ENCODE results near the gene ADAMTS15. TPM values are rescaled to one million over a fixed set of nuclear protein-coding genes. Genes with fewer than 3 reads are reported as not detected.

The ADAMTS15 gene
- total RNA-seq, 2 donors from 2014 or later: not detected

DNA sequence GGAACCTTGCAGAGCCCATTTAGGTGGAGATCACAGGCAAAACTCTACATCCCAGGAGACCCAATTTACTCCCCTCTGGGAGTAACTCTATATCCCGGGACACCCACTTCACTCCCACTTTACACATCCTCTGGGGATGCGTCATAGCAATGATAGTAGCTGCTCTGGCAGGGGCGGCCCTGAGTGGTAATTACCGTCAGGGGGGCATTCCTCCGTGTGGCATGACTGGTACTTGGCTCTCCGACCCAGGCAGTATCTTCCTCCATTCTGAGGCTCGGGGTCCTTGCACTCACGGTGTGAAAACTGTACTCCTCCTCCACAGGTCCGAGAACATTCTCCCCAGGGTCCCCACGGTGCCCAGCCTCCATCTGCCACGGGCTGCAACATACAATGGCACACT is 37.2 kb upstream of the ADAMTS15 start:
- DNase-seq (no peak), ATAC-seq (no peak)
- no peaks in the 10 kb centered on the region for H3K36me3 Mint-ChIP-seq (ENCODE audit: low read depth)
- no peaks in the 10 kb centered on the region for H3K9me3 ChIP-seq (ENCODE audit: control insufficient read depth, low read length, poor library complexity, severe bottlenecking)
- peaks cover 2% of the 10 kb centered on the region for H3K4me1 Mint-ChIP-seq
- no peak overlapping the region for H3K27ac Mint-ChIP-seq
- peaks cover 48% of the 10 kb centered on the region for H3K27me3 Mint-ChIP-seq
- H3K4me3 Mint-ChIP-seq: no peak overlapping the region

DNA sequence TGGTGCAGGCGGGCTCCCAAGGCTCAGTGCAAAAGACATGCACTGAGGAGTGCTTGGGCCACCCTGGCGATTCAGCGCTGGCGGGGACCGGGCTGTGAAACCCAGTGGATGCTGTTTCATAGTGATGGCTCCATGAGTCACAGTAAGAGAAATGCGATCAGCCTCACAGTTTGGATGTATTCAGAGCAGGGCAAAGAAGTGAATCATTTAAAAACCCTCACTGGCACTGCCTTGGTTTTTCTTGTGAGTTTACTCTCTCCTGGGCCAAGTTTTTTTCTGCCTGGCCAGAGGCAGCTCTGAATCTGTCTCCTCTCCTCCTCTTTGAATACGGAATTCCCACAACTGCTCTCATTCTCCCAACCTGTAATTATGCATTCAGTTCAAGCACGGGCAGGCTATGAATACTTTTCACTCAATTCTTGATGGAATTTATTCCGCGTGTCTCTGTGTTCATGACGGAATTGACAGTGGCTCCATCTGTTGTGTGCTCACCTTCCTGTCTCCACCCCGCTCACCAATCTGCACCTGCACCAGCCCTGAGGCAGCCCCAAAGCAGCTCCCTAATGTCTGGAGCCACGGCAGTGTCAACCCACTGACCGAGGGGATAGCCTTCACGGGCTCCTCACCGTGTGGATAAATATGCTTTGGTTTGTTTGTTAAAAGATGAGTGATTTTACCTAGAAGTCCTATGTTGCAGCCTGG is 34.9 kb upstream of the ADAMTS15 start:
- ATAC-seq (no peak), DNase-seq (no peak)
- H3K4me3 Mint-ChIP-seq: no peak overlapping the region
- H3K36me3 Mint-ChIP-seq (ENCODE audit: low read depth): peaks cover 3% of the 10 kb centered on the region
- H3K4me1 Mint-ChIP-seq: peaks cover 2% of the 10 kb centered on the region
- no peaks in the 10 kb centered on the region for H3K9me3 ChIP-seq (ENCODE audit: control insufficient read depth, low read length, poor library complexity, severe bottlenecking)
- H3K27me3 Mint-ChIP-seq: peaks cover 54% of the 10 kb centered on the region
- H3K27ac Mint-ChIP-seq: no peak overlapping the region

DNA sequence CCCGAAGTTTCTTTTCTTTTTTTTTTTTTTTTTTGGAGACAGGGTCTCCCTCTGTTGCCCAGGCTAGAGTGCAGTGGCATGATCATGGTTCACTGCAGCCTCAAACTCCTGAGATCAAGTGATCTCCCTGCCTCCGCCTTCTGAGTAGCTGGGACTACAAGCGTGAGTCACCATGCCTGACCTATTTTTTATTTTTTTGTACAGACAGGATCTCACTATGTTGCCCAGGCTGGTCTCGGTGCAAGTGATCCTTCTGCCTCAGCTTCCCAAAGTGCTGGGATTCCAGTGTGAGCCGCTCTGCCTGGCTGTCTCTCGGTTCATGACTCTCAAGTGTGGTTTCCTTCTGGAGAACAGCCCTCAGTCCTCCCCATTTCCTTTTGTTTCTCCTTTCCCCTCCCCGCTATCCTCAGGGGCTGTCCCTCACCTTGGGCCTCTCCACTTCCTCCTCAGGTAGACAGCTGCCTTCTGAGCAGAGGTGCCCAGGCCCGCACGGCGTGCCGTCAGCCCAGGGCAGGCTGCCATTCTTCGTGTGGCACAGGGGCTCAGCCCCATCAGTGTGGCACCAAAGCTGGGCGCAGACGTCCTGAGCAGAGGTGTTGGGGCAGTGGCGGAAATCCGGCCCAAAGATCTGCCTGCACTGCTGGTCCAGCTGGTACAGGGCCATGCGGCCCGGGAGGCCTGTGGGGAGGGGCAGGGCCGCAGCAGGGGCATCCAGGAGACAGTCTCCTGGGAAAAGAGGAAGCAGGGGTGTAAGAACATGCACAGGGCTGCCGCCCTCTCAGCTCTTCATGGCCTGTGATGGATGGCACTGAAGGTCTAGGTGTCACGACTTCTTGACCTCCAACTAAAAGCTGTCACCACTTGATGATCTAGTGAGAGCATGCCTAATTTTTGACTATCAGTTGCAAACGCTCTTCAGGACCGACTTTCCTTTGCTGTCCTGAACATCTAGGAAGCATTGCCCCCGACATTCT is 34.1 kb upstream of the ADAMTS15 start:
- no peak overlapping the region for H3K27ac Mint-ChIP-seq
- ATAC-seq (no peak), DNase-seq (no peak)
- H3K9me3 ChIP-seq (ENCODE audit: control insufficient read depth, low read length, poor library complexity, severe bottlenecking): no peaks in the 10 kb centered on the region
- no peak overlapping the region for H3K4me3 Mint-ChIP-seq
- H3K27me3 Mint-ChIP-seq: peaks cover 50% of the 10 kb centered on the region
- H3K4me1 Mint-ChIP-seq: peaks cover 2% of the 10 kb centered on the region
- peaks cover 3% of the 10 kb centered on the region for H3K36me3 Mint-ChIP-seq (ENCODE audit: low read depth)

DNA sequence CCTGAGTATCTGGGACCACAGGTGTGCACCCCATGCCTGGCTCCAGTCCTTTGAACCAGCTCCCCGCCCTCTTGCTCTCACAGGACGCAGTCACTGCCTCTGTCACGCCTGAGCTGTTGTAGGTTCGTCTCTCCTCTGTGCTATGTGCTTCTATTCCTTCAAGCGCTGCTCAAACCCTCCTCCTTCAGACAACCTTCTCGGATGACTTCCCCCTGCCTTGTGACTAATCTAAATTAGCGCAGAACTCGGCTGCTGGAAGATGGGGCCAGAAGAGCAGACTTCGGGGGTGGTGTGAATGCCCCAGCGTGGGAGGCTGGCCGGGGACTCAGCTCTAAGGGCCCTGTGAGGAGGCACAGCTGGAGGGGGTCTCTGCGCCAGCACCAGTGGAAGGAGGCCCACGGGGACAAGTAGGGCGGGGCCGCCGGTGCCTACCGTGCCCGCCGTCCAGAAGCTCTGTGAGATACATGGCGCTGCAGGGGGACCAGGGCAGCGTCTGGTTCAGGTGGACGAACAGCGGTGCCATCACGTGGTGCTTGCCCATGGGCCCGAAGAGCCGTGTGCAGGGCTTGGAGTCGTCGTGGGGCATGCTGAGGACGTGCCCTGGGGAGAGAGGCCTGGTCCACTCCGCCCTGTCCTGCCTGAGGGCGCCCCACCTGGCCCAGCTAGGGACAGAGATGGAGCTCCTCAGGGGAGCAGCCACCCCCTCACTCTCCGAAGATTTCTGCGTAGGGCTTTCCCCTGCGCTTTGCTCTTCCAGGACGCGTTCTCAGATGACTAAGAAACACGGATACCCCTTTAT is 32.5 kb upstream of the ADAMTS15 start:
- DNase-seq (no peak), ATAC-seq (no peak)
- H3K27me3 Mint-ChIP-seq: peaks cover 46% of the 10 kb centered on the region
- peaks cover 2% of the 10 kb centered on the region for H3K4me1 Mint-ChIP-seq
- H3K36me3 Mint-ChIP-seq (ENCODE audit: low read depth): peaks cover 3% of the 10 kb centered on the region
- no peaks in the 10 kb centered on the region for H3K9me3 ChIP-seq (ENCODE audit: control insufficient read depth, low read length, poor library complexity, severe bottlenecking)
- H3K4me3 Mint-ChIP-seq: no peak overlapping the region
- H3K27ac Mint-ChIP-seq: peak overlapping the region; percentile 60

DNA sequence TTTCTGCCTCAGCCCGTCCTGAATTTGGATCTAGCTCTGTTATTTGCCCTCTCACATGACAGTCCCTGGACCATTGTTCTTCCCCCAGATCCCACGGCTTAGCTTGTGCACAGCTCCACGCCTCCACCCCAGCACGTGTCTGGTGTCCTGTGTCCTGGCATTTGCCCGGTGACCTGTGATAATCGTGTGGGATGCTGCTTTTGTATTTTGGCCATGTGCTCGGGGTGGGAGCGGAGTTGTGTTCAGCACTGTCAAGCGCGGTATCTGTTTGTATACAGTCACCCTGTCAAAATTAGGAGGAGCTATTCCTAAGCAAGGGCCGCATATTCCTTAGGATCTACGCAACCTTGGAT is 31.9 kb upstream of the ADAMTS15 start:
- Mint-ChIP-seq H3K36me3 (ENCODE audit: low read depth) (peaks cover 3% of the 10 kb centered on the region), H3K4me1 (peaks cover 2% of the 10 kb centered on the region), H3K27ac (peak overlapping the region; percentile 60), H3K4me3 (no peak overlapping the region), H3K27me3 (peaks cover 46% of the 10 kb centered on the region)
- H3K9me3 ChIP-seq (ENCODE audit: control insufficient read depth, low read length, poor library complexity, severe bottlenecking): no peaks in the 10 kb centered on the region
- ATAC-seq: no peak
- no peak for DNase-seq

DNA sequence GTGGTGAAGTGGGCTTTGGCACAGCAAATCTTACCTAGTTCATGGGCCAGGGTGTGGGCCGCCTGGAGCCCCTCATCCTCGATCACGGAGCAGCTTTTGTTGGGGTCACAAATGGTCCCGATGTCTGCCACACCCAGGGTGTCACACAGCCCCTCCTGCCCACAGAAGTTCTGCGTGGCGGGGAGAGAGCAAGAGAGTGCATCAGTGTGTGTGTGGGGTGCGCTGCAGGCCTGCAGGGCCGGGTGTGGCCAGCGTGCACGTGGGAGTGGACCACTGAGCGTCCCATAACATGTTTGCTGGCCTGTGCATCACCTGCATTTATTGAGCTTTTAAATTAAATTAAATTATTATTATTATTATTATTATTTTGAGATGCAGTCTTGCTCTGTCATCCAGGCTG is 31.5 kb upstream of the ADAMTS15 start:
- no peak overlapping the region for H3K4me3 Mint-ChIP-seq
- H3K27ac Mint-ChIP-seq: peak overlapping the region; percentile 60
- DNase-seq: no peak
- H3K27me3 Mint-ChIP-seq: peaks cover 46% of the 10 kb centered on the region
- H3K36me3 Mint-ChIP-seq (ENCODE audit: low read depth): peaks cover 3% of the 10 kb centered on the region
- H3K4me1 Mint-ChIP-seq: peaks cover 2% of the 10 kb centered on the region
- no peak for ATAC-seq
- H3K9me3 ChIP-seq (ENCODE audit: control insufficient read depth, low read length, poor library complexity, severe bottlenecking): no peaks in the 10 kb centered on the region

DNA sequence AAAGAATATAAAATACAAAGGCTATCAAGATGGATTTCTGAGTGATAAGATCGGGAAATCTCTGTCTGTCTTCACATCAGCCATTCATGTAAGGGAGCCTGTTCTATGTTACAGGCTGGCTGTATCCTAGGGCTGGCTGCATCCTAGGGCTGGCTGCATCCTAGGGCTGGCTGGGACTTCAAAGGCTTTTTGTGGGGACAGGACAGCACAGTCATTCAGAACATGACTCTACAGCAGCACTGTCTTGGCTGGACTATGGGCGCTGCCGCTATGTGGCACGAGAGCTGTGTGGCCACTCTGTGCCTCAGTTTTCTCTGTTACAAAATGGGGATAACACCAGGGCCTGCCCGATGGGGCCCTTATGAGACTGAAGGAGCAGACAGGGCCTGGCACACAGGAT is 30.2 kb upstream of the ADAMTS15 start:
- H3K36me3 Mint-ChIP-seq (ENCODE audit: low read depth): peaks cover 3% of the 10 kb centered on the region
- no peak for DNase-seq
- H3K4me3 Mint-ChIP-seq: no peak overlapping the region
- peaks cover 2% of the 10 kb centered on the region for H3K4me1 Mint-ChIP-seq
- H3K9me3 ChIP-seq (ENCODE audit: control insufficient read depth, low read length, poor library complexity, severe bottlenecking): no peaks in the 10 kb centered on the region
- peaks cover 40% of the 10 kb centered on the region for H3K27me3 Mint-ChIP-seq
- ATAC-seq: no peak
- no peak overlapping the region for H3K27ac Mint-ChIP-seq

DNA sequence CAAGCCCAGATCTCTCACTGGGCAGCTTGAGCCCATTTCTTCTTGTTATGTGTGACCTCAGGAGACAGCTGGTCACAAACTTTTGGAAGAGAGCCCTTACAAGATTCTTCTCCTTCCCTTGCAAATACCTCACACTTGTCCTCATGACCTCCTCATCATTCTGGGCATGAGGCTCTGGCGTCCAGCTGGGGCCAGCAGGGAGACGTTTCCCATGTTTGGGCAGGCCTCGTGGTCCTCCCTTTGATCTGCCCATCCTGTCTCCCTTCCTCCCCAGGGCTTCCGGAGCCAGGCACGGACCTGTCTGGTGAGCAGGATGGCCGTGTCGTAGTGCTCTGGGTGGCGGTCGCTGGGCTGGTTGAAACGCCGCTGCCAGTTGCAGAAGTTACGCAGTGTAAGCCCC is 29.7 kb upstream of the ADAMTS15 start:
- DNase-seq: no peak
- peaks cover under 1% of the 10 kb centered on the region for H3K4me1 Mint-ChIP-seq
- no peak for ATAC-seq
- peaks cover 3% of the 10 kb centered on the region for H3K36me3 Mint-ChIP-seq (ENCODE audit: low read depth)
- H3K27ac Mint-ChIP-seq: no peak overlapping the region
- peaks cover 40% of the 10 kb centered on the region for H3K27me3 Mint-ChIP-seq
- H3K4me3 Mint-ChIP-seq: no peak overlapping the region
- no peaks in the 10 kb centered on the region for H3K9me3 ChIP-seq (ENCODE audit: control insufficient read depth, low read length, poor library complexity, severe bottlenecking)

DNA sequence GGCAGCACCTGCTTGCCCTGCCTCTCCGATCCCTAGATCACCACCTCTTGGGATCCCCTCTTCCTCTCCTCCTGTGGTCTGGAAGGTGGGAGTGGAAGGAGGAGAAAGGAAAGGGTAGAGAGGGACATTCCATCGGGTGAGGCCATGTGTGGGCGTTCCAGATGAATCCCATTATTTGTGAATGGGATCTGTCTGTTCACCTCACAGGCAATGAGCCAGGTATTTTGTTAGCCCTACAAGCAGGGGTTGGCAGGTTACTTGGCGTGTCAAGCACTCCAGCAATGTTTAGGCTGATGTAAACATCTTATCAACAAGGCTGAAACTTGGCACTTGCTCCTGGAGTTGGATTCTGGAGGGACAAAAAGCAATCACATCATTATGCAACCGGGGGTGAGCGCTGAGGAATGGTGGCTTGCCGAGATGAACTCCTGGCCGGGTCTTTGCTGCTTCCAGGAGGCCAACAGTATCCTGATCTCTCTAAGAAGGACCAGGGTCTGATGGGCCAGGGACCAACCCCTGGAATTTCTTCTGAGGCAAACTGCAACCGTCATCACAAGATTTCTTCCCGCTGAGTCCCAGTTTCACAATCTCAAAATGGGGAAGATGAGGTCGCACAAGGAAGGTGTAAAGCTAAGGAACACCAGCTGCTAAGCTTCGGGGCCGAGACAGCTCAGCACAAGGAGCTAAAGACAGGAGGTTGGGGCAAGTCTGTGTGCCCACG is 27.8 kb upstream of the ADAMTS15 start:
- H3K4me1 Mint-ChIP-seq: no peaks in the 10 kb centered on the region
- no peak overlapping the region for H3K27ac Mint-ChIP-seq
- DNase-seq: no peak
- peaks cover 3% of the 10 kb centered on the region for H3K36me3 Mint-ChIP-seq (ENCODE audit: low read depth)
- H3K9me3 ChIP-seq (ENCODE audit: control insufficient read depth, low read length, poor library complexity, severe bottlenecking): no peaks in the 10 kb centered on the region
- no peak for ATAC-seq
- no peak overlapping the region for H3K4me3 Mint-ChIP-seq
- H3K27me3 Mint-ChIP-seq: peaks cover 52% of the 10 kb centered on the region

DNA sequence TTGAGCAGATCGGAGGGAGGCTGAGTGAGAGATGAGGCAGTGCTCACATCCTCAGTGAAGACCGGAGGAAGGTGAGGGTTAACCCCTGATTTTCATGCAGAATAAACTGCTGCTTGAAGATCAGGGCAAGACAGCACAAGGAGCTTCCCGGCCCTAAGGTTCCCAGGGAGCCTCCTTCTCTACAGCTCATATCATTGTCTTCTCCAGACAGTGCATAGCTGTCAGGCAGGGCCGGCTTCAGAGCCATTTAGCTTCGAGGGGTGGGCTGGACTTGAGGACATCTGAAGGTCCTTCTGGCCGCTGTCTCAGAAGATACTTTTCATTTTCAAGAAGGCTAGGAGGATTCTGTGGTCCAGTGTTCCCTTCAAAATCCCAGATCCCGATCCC is 27.3 kb upstream of the ADAMTS15 start:
- no peak overlapping the region for H3K4me3 Mint-ChIP-seq
- H3K4me1 Mint-ChIP-seq: no peaks in the 10 kb centered on the region
- peaks cover 53% of the 10 kb centered on the region for H3K27me3 Mint-ChIP-seq
- ATAC-seq (no peak), DNase-seq (no peak)
- no peak overlapping the region for H3K27ac Mint-ChIP-seq
- peaks cover 3% of the 10 kb centered on the region for H3K36me3 Mint-ChIP-seq (ENCODE audit: low read depth)
- H3K9me3 ChIP-seq (ENCODE audit: control insufficient read depth, low read length, poor library complexity, severe bottlenecking): no peaks in the 10 kb centered on the region

DNA sequence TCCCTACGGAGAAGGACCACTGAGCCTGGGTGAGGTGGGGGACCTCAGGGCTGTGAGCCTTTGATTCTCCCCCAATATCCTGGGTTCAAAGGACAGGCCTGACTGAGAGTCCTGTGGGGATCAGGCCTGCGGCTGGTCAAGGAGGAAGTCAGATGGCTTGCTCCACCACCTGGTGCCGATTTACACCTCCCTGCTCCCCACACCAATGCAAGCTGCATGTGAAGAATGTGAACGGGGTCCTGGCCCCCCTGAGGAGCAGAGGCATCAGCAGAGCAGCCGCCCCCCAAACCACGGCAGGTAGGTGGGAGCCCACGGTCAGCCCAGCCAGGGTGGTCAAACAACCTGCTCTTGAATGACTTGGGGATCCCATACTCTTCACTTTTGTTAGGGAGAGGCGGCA is 26.7 kb upstream of the ADAMTS15 start:
- no peaks in the 10 kb centered on the region for H3K4me1 Mint-ChIP-seq
- ATAC-seq (no peak), DNase-seq (no peak)
- H3K9me3 ChIP-seq (ENCODE audit: control insufficient read depth, low read length, poor library complexity, severe bottlenecking): no peaks in the 10 kb centered on the region
- H3K4me3 Mint-ChIP-seq: no peak overlapping the region
- no peak overlapping the region for H3K27ac Mint-ChIP-seq
- no peaks in the 10 kb centered on the region for H3K36me3 Mint-ChIP-seq (ENCODE audit: low read depth)
- H3K27me3 Mint-ChIP-seq: peaks cover 53% of the 10 kb centered on the region

DNA sequence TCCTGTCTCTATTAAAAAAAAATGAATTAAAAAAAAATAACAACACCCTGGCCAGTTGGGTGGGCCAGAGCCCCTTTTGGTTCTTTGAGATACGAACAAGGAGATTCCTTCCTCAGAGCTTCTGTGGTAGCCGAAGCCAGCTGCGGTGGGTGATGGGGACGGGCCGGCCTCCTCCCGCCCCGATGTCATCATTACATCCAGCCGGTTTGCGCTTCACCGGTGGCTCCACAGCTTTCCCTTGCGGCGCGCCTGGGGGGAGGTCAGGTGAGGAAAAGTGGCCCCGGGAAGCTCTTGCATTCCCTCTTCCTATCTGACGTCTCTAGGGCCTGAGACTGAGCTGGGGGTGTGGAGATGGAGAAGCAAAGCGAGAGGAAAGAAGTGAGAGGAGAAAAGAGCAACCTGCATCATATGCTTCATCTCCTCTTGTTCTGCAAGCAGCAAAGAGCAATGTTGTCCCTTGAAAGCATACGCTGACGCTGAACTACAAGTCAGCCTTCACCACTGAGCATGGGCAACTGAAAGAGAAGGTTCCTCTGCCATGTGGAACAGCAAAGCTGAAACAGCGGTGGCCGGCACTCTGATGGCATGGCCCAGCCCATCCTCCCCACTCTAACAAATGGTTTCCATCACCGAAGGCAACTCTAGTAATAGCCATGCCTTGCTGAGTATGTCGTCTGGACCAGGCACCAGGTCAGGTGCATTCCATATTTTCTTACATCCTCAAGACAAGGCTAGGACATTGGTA is 26.0 kb upstream of the ADAMTS15 start:
- Mint-ChIP-seq H3K36me3 (ENCODE audit: low read depth) (peaks cover 2% of the 10 kb centered on the region), H3K27ac (no peak overlapping the region), H3K27me3 (peaks cover 59% of the 10 kb centered on the region), H3K4me3 (no peak overlapping the region), H3K4me1 (peaks cover 3% of the 10 kb centered on the region)
- no peak for DNase-seq
- ATAC-seq: no peak
- no peaks in the 10 kb centered on the region for H3K9me3 ChIP-seq (ENCODE audit: control insufficient read depth, low read length, poor library complexity, severe bottlenecking)
